ENCODE results near the gene CMIP. TPM values are rescaled to one million over a fixed set of nuclear protein-coding genes. Genes with fewer than 3 reads are reported as not detected.

Gene CMIP
- total RNA-seq, 3 donors from 2014 or later, result 73.3 to 127 (median 79.8) TPM

- no peak overlapping the region for H3K4me3 ChIP-seq
- H3K36me3 ChIP-seq (ENCODE audit: low read depth), result no peaks in the 10 kb centered on the region
- H3K9me3 ChIP-seq, result no peaks in the 10 kb centered on the region
- intact Hi-C loops (cut with DNase I, micrococcal nuclease), result no loop called here
- DNase-seq, result no peak
- peaks cover 16% of the 10 kb centered on the region for H3K4me1 ChIP-seq (ENCODE audit: low read depth)
- TF ChIP-seq CTCF (IDR thresholded peaks at IDR 0.05), result no peak
- no peak for ATAC-seq
These were observed 26.4 kb downstream of the CMIP start for GRCh38 chr16:81470796-81471636.

- no peak for TF ChIP-seq CTCF (IDR thresholded peaks at IDR 0.05)
- ATAC-seq (no peak), DNase-seq (no peak)
- H3K4me3 ChIP-seq, result no peak overlapping the region
- intact Hi-C loops (cut with DNase I, micrococcal nuclease), result no loop called here
- H3K9me3 ChIP-seq, result no peaks in the 10 kb centered on the region
- H3K4me1 ChIP-seq (ENCODE audit: low read depth), result peaks cover 16% of the 10 kb centered on the region
- no peaks in the 10 kb centered on the region for H3K36me3 ChIP-seq (ENCODE audit: low read depth)
These were observed 27.3 kb downstream of the CMIP start for GRCh38 chr16:81471882-81472281.

- Histone ChIP-seq H3K4me1 (ENCODE audit: low read depth) (peaks cover 20% of the 10 kb centered on the region), H3K36me3 (ENCODE audit: low read depth) (no peaks in the 10 kb centered on the region), H3K9me3 (no peaks in the 10 kb centered on the region), H3K4me3 (no peak overlapping the region)
- intact Hi-C loops (cut with DNase I, micrococcal nuclease), result no loop called here
- no peak for TF ChIP-seq CTCF (IDR thresholded peaks at IDR 0.05)
- DNase-seq (no peak), ATAC-seq (no peak)
These were observed 27.8 kb downstream of the CMIP start for GRCh38 chr16:81472391-81472790.

DNA sequence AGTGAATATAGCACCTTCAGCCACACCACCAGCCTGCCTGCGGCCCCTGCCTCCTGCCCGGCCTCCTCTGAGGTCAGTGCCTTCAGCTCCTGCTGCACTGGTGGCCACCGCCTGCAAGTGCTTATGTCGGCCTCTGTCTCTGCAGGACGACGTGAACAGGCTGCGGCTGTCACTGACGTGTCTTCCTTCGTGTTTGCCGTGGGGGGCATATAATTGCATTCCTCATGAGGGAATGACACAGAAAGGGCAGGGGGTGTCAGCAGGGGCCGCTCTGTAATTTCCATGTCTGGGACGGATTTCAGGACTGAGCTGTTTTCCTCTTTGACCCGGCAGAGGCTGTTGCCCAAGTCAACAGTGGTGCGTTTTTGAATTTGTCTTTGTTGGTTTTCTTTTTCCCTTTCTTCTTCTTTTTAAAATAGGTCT is 28.5 kb downstream of the CMIP start:
- intact Hi-C loops (cut with DNase I, micrococcal nuclease), result no loop called here
- H3K9me3 ChIP-seq, result no peaks in the 10 kb centered on the region
- DNase-seq (no peak), ATAC-seq (no peak)
- TF ChIP-seq CTCF (IDR thresholded peaks at IDR 0.05), result no peak
- no peaks in the 10 kb centered on the region for H3K36me3 ChIP-seq (ENCODE audit: low read depth)
- no peak overlapping the region for H3K4me3 ChIP-seq
- peaks cover 24% of the 10 kb centered on the region for H3K4me1 ChIP-seq (ENCODE audit: low read depth)

GRCh38 chr16:81473558-81473957 is 28.9 kb downstream of the CMIP start:
- TF ChIP-seq CTCF (IDR thresholded peaks at IDR 0.05), result no peak
- H3K4me3 ChIP-seq, result no peak overlapping the region
- DNase-seq, result no peak
- peaks cover 26% of the 10 kb centered on the region for H3K4me1 ChIP-seq (ENCODE audit: low read depth)
- intact Hi-C loops (cut with DNase I, micrococcal nuclease), result no loop called here
- ATAC-seq, result no peak
- no peaks in the 10 kb centered on the region for H3K9me3 ChIP-seq
- H3K36me3 ChIP-seq (ENCODE audit: low read depth), result no peaks in the 10 kb centered on the region

Measured in mucosa of descending colon (tissue), 3 donors.